Spleen (tissue), 13 donors: Measurements from ENCODE around the gene LMO3. TPM values are rescaled to one million over a fixed set of nuclear protein-coding genes. Genes with fewer than 3 reads are reported as not detected.
A peak's percentile ranks its signal among the peaks of the same experiment; 100 is the strongest.

Experiments used
- DNase-seq: peaks from one replicate; pipeline ENCODE4 v3.0.0-alpha.2; 2020
- H3K27ac ChIP-seq, 8 donors: fragments of 200-600 bp; sonication (generic) in 7 of 8; 1 replicate in 4 of 8; 2 replicates in 4 of 8; pipeline versions ENCODE4 v1.5.0 to v1.8.0; 2016 to 2021; ENCODE audit warnings: inconsistent platforms in 4 of 8, mild to moderate bottlenecking in 4 of 8, moderate library complexity in 1 of 8
- H3K27me3 ChIP-seq, 7 donors: fragments of 200-600 bp; sonication (generic) in 6 of 7; replicated peaks in 1 of 7; 1 replicate in 4 of 7; 2 replicates in 3 of 7; pipeline versions ENCODE4 v1.5.0 to v1.8.0; 2016 to 2021; ENCODE audit warnings: inconsistent platforms in 3 of 7, mild to moderate bottlenecking in 1 of 7
- H3K36me3 ChIP-seq, 6 donors: fragments of 200-600 bp; sonication (generic) in 5 of 6; 1 replicate in 4 of 6; 2 replicates in 2 of 6; pipeline versions ENCODE4 v1.5.0 to v1.8.0; 2016 to 2021; ENCODE audit warnings: inconsistent platforms in 2 of 6
- H3K4me1 ChIP-seq, 6 donors: fragments of 200-600 bp; sonication (generic) in 5 of 6; 1 replicate in 3 of 6; 2 replicates in 3 of 6; pipeline versions ENCODE4 v1.5.0 to v1.8.0; 2016 to 2021; ENCODE audit warnings: inconsistent platforms in 3 of 6
- H3K4me3 ChIP-seq, 8 donors: fragments of 200-600 bp; sonication (generic) in 7 of 8; 1 replicate in 4 of 8; 2 replicates in 4 of 8; pipeline versions ENCODE4 v1.5.0 to v1.8.0; 2016 to 2021; ENCODE audit warnings: inconsistent platforms in 4 of 8, mild to moderate bottlenecking in 4 of 8, moderate library complexity in 2 of 8
- H3K9me3 ChIP-seq, 8 donors: fragments of 200-600 bp; sonication (generic) in 7 of 8; 1 replicate in 4 of 8; 2 replicates in 4 of 8; pipeline versions ENCODE4 v1.5.0 to v1.8.0; 2016 to 2021; ENCODE audit warnings: inconsistent platforms in 4 of 8
- CTCF ChIP-seq, 11 experiments: fragments of 200-600 bp in 7 of 11; fragments of 450-650 bp in 4 of 11; sonication (generic) in 4 of 11; IDR thresholded peaks in 8 of 11; conservative IDR thresholded peaks in 3 of 11; 1 replicate in 7 of 11; 2 replicates in 4 of 11; pipeline versions ENCODE4 v1.4.0 to v1.8.0; 2016 to 2021; ENCODE audit warnings: antibody characterized with exemption in 11 of 11, inconsistent platforms in 4 of 11, mild to moderate bottlenecking in 1 of 11
- POLR2A ChIP-seq, 3 donors: fragments of 450-650 bp; IDR thresholded peaks; one replicate each; pipeline ENCODE4 v1.5.1; 2017; ENCODE audit warnings: antibody characterized with exemption in 3 of 3, mild to moderate bottlenecking in 1 of 3
- POLR2AphosphoS5 ChIP-seq, 3 donors: sonication (generic); formaldehyde crosslinking; IDR thresholded peaks; one replicate each; pipeline ENCODE4 v1.5.1; 2017; ENCODE audit warnings: antibody characterized with exemption in 3 of 3
- WGBS, 5 donors: extraction: QIAGEN DNeasy Blood & Tissue Kit in 3 of 5; methylation state at CpG; one replicate each; pipeline versions ENCODE4 v1.1.5 to v1.1.7; 2013 to 2018; 5-methylcytosine and 5-hydroxymethylcytosine counted together
- intact Hi-C: fragments of 100-400 bp; cut with DNase I; formaldehyde crosslinking; loops from one replicate; pipeline ENCODE4 v1.15.0; 2023; ENCODE audit warnings: low total_unique reads
- long read RNA-seq, 2 donors: transcript quantifications; one replicate each; lab custom pipeline, GENCODE V29; 2026
- polyA plus RNA-seq, 3 donors: library from polyadenylated mRNA; stranded (reverse); fragments of 200-250 nt; gene quantifications; one replicate each; pipeline ENCODE4 v1.2.1, GENCODE V29; 2013
- total RNA-seq, 7 donors: library from RNA; depleted of rRNA in 3 of 7; stranded (reverse); fragments of >200 nt in 3 of 7; fragmentation: NEBNext Ultra II Directional in 4 of 7; extraction: Animal tissue kit (Norgen Biotek cat#: 25700) in 4 of 7; gene quantifications; one replicate each; pipeline versions ENCODE4 v1.1.0 to v1.2.1, GENCODE V29; 2016 to 2021
- donor health status: healthy with polysubstance abuse.
- donor health status: DM: no; HTN: no; CAD: no; lungs with moderate emphysema.
- donor health status: DM: no; HTN: no; CAD: no.
- donor health status: Bipolar disorder and iron deficiency.
- donor health status: healthy.
- donor health status: DM: no; HTN: no; CAD: no.
- donor health status: DM: yes; HTN: yes; CAD: no.

LMO3 gene
- 1 to 10 TPM in 2 of 7 donors, under 1 TPM in 4, not detected in 1; 0.13 to 2.5 (median 0.51) TPM for total RNA-seq
- polyA plus RNA-seq: under 1 TPM; 0.07 to 0.48 (median 0.08) TPM
- long read RNA-seq, donor 1: 0 reads
- long read RNA-seq, donor 2, partial matches to known transcripts: 0 of 1 reads
- long read RNA-seq, donor 2, other reads (novel, unspliced or antisense): 0 of 1 reads

DNA sequence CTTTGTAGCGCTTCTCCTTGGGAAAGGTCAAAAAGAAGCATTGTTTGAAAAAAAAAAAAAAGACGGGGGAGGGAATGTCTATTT lies at the start of gene LMO3:
TSS of gene LMO3 (minus strand) at position 46 of the 84 bp plus-strand sequence. CDS start 5,302 bp downstream, outside the sequence.
- DNase-seq: no peak
- Histone ChIP-seq H3K36me3 (no peaks in the 10 kb centered on the region), H3K9me3 (no peaks in the 10 kb centered on the region), H3K27ac (no peak within 1 kb of the TSS), H3K4me1 (peaks cover 0 to 16% (median 9%) of the 10 kb centered on the region in 6 donors), H3K27me3 (peaks cover 0 to 74% (median 30%) of the 10 kb centered on the region in 7 donors), H3K4me3 (peak within 1 kb of the TSS in 6 of 8 donors; percentile 1 to 47 (median 10))
- WGBS, 5 donors: 0 to 7% (median 0%) methylated on average over 2 of the region's 2 CpGs
- no peak for TF ChIP-seq POLR2A (IDR thresholded peaks at IDR 0.05)
- intact Hi-C loops: no loop called here

GRCh38 chr12:16636435-16637055 lies 30.6 kb upstream of the LMO3 start:
- TF ChIP-seq CTCF (IDR thresholded peaks at IDR 0.05 in 8 of 11, conservative IDR thresholded peaks at IDR 0.05 in 3 of 11) (no peak), POLR2AphosphoS5 (IDR thresholded peaks at IDR 0.05) (no peak), POLR2A (IDR thresholded peaks at IDR 0.05) (no peak)
- intact Hi-C loops: no loop called here
- 49 to 83% (median 62%) methylated on average over 2 of the region's 2 CpGs for WGBS, 5 donors
- Histone ChIP-seq H3K9me3 (peaks cover 0 to 22% (median 7%) of the 10 kb centered on the region in 8 donors), H3K36me3 (no peaks in the 10 kb centered on the region), H3K27me3 (no peaks in the 10 kb centered on the region), H3K4me3 (no peak overlapping the region), H3K27ac (no peak overlapping the region), H3K4me1 (no peaks in the 10 kb centered on the region)
- DNase-seq: no peak

GRCh38 chr12:16634786-16635185 lies 28.8 kb upstream of the LMO3 start:
- Histone ChIP-seq H3K27me3 (no peaks in the 10 kb centered on the region), H3K4me1 (no peaks in the 10 kb centered on the region), H3K36me3 (no peaks in the 10 kb centered on the region), H3K9me3 (peaks cover 0 to 12% (median 0%) of the 10 kb centered on the region in 8 donors), H3K4me3 (no peak overlapping the region), H3K27ac (no peak overlapping the region)
- TF ChIP-seq POLR2A (IDR thresholded peaks at IDR 0.05) (no peak), POLR2AphosphoS5 (IDR thresholded peaks at IDR 0.05) (no peak), CTCF (IDR thresholded peaks at IDR 0.05 in 8 of 11, conservative IDR thresholded peaks at IDR 0.05 in 3 of 11) (no peak)
- intact Hi-C loops: no loop called here
- DNase-seq: no peak
- 60 to 73% (median 64%) methylated on average over 1 of the region's 1 CpG for WGBS, 5 donors

GRCh38 chr12:16626991-16627390 lies 21.0 kb upstream of the LMO3 start:
- H3K27ac ChIP-seq: no peak overlapping the region
- DNase-seq: no peak
- peaks cover 0 to 7% (median 0%) of the 10 kb centered on the region in 8 donors for H3K9me3 ChIP-seq
- no peaks in the 10 kb centered on the region for H3K36me3 ChIP-seq
- 45 to 58% (median 49%) methylated on average over 1 of the region's 1 CpG for WGBS, 5 donors
- no peaks in the 10 kb centered on the region for H3K4me1 ChIP-seq
- intact Hi-C loops: no loop called here
- no peak overlapping the region for H3K4me3 ChIP-seq
- TF ChIP-seq POLR2A (IDR thresholded peaks at IDR 0.05) (no peak), POLR2AphosphoS5 (IDR thresholded peaks at IDR 0.05) (no peak), CTCF (IDR thresholded peaks at IDR 0.05 in 8 of 11, conservative IDR thresholded peaks at IDR 0.05 in 3 of 11) (no peak)
- H3K27me3 ChIP-seq: no peaks in the 10 kb centered on the region
